GM12878 (cell line): ENCODE measurements around the gene GPR78. TPM values are rescaled to one million over a fixed set of nuclear protein-coding genes. Genes with fewer than 3 reads are reported as not detected.

Source experiments
- ATAC-seq: fragments of 200-7000 bp; cut with Tn5 transposase; 3 replicates; pipeline ENCODE4 v1.9.1; 2020; ENCODE audit warnings: mild to moderate bottlenecking, moderate library complexity
- BruUV-seq: library from RNA; stranded (reverse); fragments of 400-500 nt; replicated peaks from 2 replicates; lab custom pipeline; 2021; lab: Mats Ljungman, UMichigan
- CTCF ChIA-PET: fragments of 300-600 bp; sonication (Branson Sonifier 250); formaldehyde crosslinking; extraction: SDS; loops from one replicate; lab custom pipeline; 2021; ENCODE audit warnings: inconsistent platforms; lab: Yijun Ruan, JAX
- POLR2A ChIA-PET: fragments of 350-600 bp; formaldehyde crosslinking; extraction: SDS; loops from one replicate; lab custom pipeline; 2021; ENCODE audit warnings: inconsistent platforms; lab: Charles Lee
- RAD21 ChIA-PET: fragments of 300-600 bp; sonication (Branson Sonifier 250); formaldehyde crosslinking; loops from one replicate; lab custom pipeline; 2023; ENCODE audit warnings: antibody characterized with exemption; ENCODE audit not compliant: unreplicated experiment; lab: Charles Lee
- SMC1A ChIA-PET: fragments of 300-600 bp; sonication (Branson Sonifier 250); formaldehyde crosslinking; loops from one replicate; lab custom pipeline; 2023; ENCODE audit not compliant: unreplicated experiment, uncharacterized antibody; lab: Charles Lee
- DNase-seq: peaks from one replicate; pipeline ENCODE4 v3.0.0-alpha.2; 2011; ENCODE audit warnings: low read depth, low spot score
- FAIRE-seq: peaks from 3 replicates; lab custom pipeline; 2011; peaks lifted over from hg19 to GRCh38; lab: Jason Lieb, UNC
- H2AFZ ChIP-seq: 2 replicates; pipeline ENCODE4 v1.6.0; 2011; ENCODE audit warnings: low read depth, low read length, control low read depth; ENCODE audit not compliant: control insufficient read depth
- H3K27ac ChIP-seq: 2 replicates; pipeline ENCODE4 v1.5.1; 2011; ENCODE audit warnings: control low read depth; ENCODE audit not compliant: control insufficient read depth, insufficient read depth
- H3K27me3 ChIP-seq, 2 experiments: replicated peaks in 1 of 2; 2 replicates each; pipeline versions ENCODE4 v1.6.0 to v1.6.1; 2011; ENCODE audit warnings: low read length in 1 of 2; ENCODE audit not compliant: control insufficient read depth in 2 of 2, insufficient read depth in 2 of 2
- H3K36me3 ChIP-seq, 2 experiments: 2 replicates each; pipeline ENCODE4 v1.5.1; 2011; ENCODE audit warnings: low read length in 1 of 2; ENCODE audit not compliant: control insufficient read depth in 2 of 2, insufficient read depth in 2 of 2
- H3K4me1 ChIP-seq: 2 replicates; pipeline ENCODE4 v1.6.1; 2011; ENCODE audit warnings: mild to moderate bottlenecking, low read length, moderate library complexity, mixed read lengths; ENCODE audit not compliant: control insufficient read depth, insufficient read depth
- H3K4me2 ChIP-seq: 2 replicates; pipeline ENCODE4 v1.6.0; 2011; ENCODE audit warnings: control low read depth; ENCODE audit not compliant: control insufficient read depth, insufficient read depth
- H3K4me3 ChIP-seq: fragments of 200-600 bp; sonication (generic); 2 replicates; pipeline ENCODE4 v1.5.1; 2016
- H3K79me2 ChIP-seq: 2 replicates; pipeline ENCODE4 v1.6.0; 2011; ENCODE audit warnings: low read length; ENCODE audit not compliant: control insufficient read depth, insufficient read depth
- H3K9ac ChIP-seq: 2 replicates; pipeline ENCODE4 v1.8.0; 2011; ENCODE audit warnings: low read length, control low read depth, mixed read lengths; ENCODE audit not compliant: control insufficient read depth, insufficient read depth
- H3K9me3 ChIP-seq: replicated peaks from 3 replicates; pipeline ENCODE4 v1.5.1; 2011; ENCODE audit warnings: mild to moderate bottlenecking, low read length; ENCODE audit not compliant: control insufficient read depth, insufficient read depth
- H4K20me1 ChIP-seq: 2 replicates; pipeline ENCODE4 v1.6.0; 2011; ENCODE audit not compliant: control insufficient read depth, insufficient read depth
- ATF2 ChIP-seq: IDR thresholded peaks from 2 replicates; pipeline ENCODE4 v1.6.1; 2012; ENCODE audit warnings: low read length, inconsistent platforms
- CUX1 ChIP-seq: IDR thresholded peaks from 2 replicates; pipeline ENCODE4 v1.6.1; 2012; ENCODE audit warnings: improper control_type of control experiment, low read depth, low read length; ENCODE audit not compliant: insufficient replicate concordance
- ZBTB33 ChIP-seq: fragments of 450-650 bp; IDR thresholded peaks from 2 replicates; pipeline ENCODE4 v1.6.1; 2017; ENCODE audit warnings: mild to moderate bottlenecking
- ZBTB40 ChIP-seq: fragments of 450-650 bp; IDR thresholded peaks from 2 replicates; pipeline ENCODE4 v1.6.1; 2016; ENCODE audit warnings: mild to moderate bottlenecking, moderate library complexity, borderline replicate concordance
- WGBS: methylation state at CpG from one replicate; pipeline ENCODE4 v1.1.6; 2016; ENCODE audit warnings: low lambda C conversion rate; ENCODE audit not compliant: insufficient replicate concordance, insufficient coverage; ENCODE audit errors: missing lambda C conversion rate; 5-methylcytosine and 5-hydroxymethylcytosine counted together
- in situ Hi-C: fragments of 300-500 bp; cut with MboI; formaldehyde crosslinking; loops from 9 replicates; pipeline ENCODE4 v1.14.3; 2018; ENCODE audit warnings: mixed read lengths
- intact Hi-C: fragments of 100-400 bp; cut with micrococcal nuclease; formaldehyde crosslinking; loops from one replicate; pipeline ENCODE4 v1.14.2; 2022; ENCODE audit not compliant: unreplicated experiment
- polyA plus RNA-seq, 11 experiments: library from polyadenylated mRNA; depleted of rRNA in 4 of 11; unstranded in 6 of 11; stranded (reverse) in 5 of 11; fragments of >200 nt; fragmentation: Nextera tagmentation in 4 of 11; fragmentation: Illumina TruSeq in 1 of 11; extraction: Ambion mirVana in 4 of 11; extraction: Trizol in 1 of 11; gene quantifications; 1 replicate in 1 of 11; 2 replicates in 10 of 11; pipeline versions ENCODE4 v1.2.1 to v1.2.3, GENCODE V29; 2011 to 2016; ENCODE audit warnings: inconsistent platforms in 2 of 11, missing spikeins in 2 of 11, low read depth in 1 of 11
- total RNA-seq, 4 experiments: library from RNA; depleted of rRNA in 3 of 4; stranded (reverse); fragments of >200 nt in 3 of 4; fragmentation: Illumina TruSeq in 1 of 4; extraction: Trizol in 1 of 4; gene quantifications; 2 replicates each; pipeline versions ENCODE4 v1.2.1 to v1.2.3, GENCODE V29; 2013 to 2021

GPR78 gene
- total and polyA plus RNA-seq, 10 of the 15 experiments (the other 5 are each of a cell fraction or from before 2014, with no cell fraction given), result 0.03 TPM; not detected in 9

GRCh38 chr4:8556341-8557150 lies 23.6 kb upstream of the GPR78 start (continued):
- no peak for TF ChIP-seq ZBTB40

- SMC1A ChIA-PET, result interaction anchor here (0.6 kb wide), 1 partner anchor 10 kb away, joined by 3 read pairs; no protein-coding TSS in a partner anchor
- Histone ChIP-seq H3K27ac (no peak overlapping the region), H3K36me3 (no peaks in the 10 kb centered on the region), H3K9ac (no peak overlapping the region), H2AFZ (no peak overlapping the region), H3K9me3 (no peaks in the 10 kb centered on the region), H4K20me1 (no peaks in the 10 kb centered on the region), H3K4me1 (no peaks in the 10 kb centered on the region), H3K79me2 (no peaks in the 10 kb centered on the region), H3K4me3 (no peak overlapping the region), H3K4me2 (no peak overlapping the region), H3K27me3 (no peaks in the 10 kb centered on the region)
- FAIRE-seq, result no peak
- POLR2A ChIA-PET, result interaction anchor here (0.6 kb wide), 1 partner anchor 391 kb away, joined by 3 read pairs; no protein-coding TSS in a partner anchor
- in situ Hi-C loops (no loop called here), intact Hi-C loops (no loop called here)
- RAD21 ChIA-PET, result no interaction called here
- no TSS peak for BruUV-seq
- CTCF ChIA-PET, result interaction anchor here (0.5 kb wide), 1 partner anchor 1427 kb away, joined by 3 read pairs; no protein-coding TSS in a partner anchor
- no peak for DNase-seq
- ATAC-seq, result no peak
- WGBS, result 29% methylated on average over 21 of the region's 21 CpGs
- TF ChIP-seq ZBTB33 (no peak), ATF2 (no peak), CUX1 (no peak)
Observed at GRCh38 chr4:8557151-8558076, 22.8 kb upstream of the GPR78 start.
